Fibroblast of the conjunctiva (primary cell): ENCODE results near the gene SIPA1L2.

ENCODE experiments used
- DNase-seq: peaks from one replicate; pipeline ENCODE4 v3.0.0-alpha.2; 2010; ENCODE audit warnings: low read depth

The SIPA1L2 gene

DNA sequence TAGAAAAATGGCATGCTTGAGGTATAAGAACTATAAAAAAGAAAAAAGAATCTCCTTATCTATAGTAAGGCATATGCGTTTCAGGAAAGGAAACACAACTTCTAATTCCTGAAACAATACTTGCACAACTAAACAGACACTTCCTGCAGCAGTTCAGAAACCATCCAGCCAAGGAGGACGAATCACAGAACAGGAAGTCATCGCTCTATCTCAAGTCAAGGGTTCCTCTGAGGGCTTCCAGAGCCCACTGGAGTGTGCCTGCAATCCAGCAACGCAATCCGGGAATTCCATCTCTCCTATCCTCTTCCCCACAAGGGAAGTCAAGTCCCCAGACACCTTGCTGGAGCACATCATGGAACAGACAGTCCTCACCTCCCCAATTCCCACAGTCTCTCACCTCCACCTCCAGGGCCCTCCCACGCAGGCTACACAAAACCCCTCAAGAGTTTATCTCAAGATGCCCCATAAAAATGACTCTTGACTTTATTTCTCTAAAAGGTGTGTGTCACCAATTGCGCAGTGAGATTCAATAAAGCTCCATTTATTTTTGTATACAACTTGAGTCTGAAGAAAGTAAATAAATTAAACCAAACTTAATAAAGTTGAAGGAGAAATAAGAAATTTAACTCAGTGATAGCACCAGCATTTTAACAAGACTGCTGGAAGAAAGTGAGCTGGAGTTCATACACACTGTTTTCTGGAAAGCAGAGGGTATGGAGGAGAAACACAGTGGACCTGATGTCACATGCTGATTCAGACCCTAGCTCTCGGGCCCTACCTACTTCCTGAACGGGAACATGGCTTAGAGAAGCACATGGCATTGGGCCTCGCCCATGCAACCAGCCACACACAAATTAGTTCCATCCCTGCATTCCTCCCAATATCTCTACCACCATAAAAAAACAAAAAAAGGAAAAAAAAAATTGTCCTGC, 39.9 kb downstream of the SIPA1L2 start:
- DNase-seq: no peak

DNA sequence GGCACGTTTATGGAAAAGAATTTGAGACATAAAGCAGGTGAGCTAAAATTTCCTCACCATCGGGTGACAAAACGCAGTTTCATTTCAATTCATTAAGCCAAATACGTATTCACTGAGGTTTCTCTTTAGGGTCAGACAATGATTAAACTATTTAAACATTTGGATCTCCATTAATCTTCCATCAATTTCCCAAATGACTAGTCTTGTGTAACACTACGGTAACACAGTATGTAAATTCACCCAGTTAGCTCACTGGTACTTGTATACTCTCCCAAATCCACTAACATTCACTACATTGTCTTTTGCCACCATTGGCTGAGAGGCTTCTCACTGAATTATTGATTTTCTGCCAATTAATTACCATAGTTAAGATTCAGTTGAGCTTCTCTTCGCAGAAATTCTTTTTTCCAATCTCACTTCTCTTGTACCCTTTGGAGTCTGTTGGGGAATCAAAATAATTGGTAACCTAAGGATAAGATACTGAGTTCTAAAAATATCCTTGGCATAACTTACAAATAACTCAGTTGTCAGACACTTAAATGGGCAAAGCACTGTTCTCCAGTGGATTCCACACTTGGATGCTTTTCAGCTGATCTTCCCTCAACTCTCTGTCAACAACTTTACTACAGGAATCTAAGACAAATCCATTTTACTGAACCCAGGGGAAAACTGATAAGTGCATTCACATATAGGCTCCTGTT, 40.7 kb downstream of the SIPA1L2 start:
- no peak for DNase-seq

DNA sequence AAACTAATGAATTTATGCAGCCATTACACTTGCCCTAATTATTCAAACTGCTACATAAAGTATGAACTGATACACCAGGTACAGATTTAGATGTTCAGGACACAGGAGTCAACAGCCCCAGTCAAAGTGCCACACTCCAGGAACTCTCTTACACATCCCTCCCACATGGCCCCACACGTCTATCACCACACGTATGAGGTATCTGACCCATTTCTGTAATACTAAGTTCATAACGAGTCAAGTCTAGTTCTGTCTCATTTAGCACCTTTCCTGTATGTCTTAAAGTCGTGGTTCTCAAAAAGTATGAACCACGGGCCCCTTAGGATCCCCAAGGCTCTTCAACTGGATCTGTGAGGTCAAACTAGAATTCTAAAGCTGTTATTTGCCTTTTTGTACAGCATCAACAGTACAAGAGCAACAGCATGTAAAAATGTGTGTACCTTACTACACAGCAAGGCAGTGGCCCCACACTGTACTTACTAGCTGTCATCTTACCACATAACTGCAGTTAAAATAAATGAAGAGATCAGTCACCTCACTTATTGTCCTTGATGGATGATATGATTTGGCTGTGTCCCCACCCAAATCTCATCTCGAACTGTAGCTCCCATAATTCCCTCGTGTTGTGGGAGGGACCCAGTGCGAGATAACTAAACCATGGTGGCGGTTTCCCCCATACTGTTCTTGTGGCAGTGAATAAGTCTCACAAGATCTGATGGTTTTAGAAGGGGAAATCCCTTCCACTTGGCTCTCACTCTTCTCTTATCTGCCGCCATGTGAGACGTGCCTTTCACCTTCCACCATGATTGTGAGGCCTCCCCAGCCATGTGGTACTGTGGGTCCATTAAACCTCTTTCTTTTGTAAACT, 42.6 kb downstream of the SIPA1L2 start:
- DNase-seq: no peak

DNA sequence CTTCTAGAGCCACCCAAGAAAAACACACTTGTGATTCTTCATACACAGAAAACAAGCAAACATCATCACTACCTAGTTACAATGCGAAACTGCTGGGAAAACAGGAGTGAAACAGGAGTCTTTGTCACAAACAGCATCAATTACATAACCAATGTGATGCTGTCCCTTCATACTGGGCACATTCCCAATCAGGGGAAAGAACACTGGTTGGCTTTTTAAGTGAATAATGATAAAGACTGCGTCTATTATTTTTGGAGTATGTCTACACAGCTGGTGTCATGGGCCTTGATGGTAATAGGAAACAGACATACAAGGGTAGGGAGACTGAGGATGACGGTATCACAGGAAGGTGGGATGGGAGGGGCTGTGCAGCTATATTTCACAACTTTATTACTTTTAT, 43.3 kb downstream of the SIPA1L2 start:
- no peak for DNase-seq

DNA sequence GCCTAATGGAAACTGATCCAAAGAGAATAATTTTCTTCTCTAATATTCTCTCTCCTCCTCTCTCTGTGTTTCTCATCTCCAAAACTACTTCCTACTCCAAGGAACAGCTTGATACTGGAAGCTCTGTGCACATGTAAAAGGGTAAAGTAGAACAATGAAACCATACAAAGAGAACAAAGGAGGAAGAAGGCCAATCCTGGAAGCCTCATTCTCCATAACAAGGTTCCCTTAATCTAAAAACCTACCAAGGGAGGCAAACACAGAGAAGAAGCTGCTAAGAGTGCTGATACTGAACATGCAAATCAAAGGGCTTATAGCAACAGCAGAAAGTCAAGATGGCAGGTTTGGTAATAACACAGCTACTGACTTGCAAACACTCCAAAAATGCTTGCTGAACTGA, 44.4 kb downstream of the SIPA1L2 start:
- no peak for DNase-seq

DNA sequence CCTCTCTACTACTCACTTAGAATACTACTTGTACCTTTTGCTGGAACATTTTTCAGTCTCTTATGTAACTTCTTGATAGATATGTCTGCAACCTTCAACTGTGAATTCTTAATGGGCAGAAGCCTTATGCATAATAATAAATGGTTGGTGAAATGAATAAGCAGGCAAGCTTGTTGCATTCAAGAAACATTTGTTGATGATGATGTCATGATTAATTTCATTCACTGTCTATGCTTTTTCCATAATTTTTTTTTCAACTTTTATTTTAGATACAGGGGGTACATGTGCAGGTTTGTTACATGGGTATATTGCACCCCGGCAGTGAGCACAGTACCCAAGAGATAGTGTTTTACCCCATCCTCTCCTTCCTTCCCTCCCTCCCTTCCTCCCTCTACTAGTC, 48.0 kb downstream of the SIPA1L2 start:
- DNase-seq: no peak
